Activated CD8-positive, alpha-beta T cell treated with anti-CD3 and anti-CD28 coated beads for 36 hours (primary cell): ENCODE results near the gene SNCAIP. TPM values are rescaled to one million over a fixed set of nuclear protein-coding genes. Genes with fewer than 3 reads are reported as not detected.

Experiments
- ATAC-seq: fragments of 200-7000 bp; cut with Tn5 transposase; one replicate; pipeline ENCODE4 v1.10.0; 2021; ENCODE audit warnings: mild to moderate bottlenecking, moderate library complexity
- CTCF ChIA-PET: fragments of 350-600 bp; sonication (Branson Sonifier 250); formaldehyde crosslinking; loops from one replicate; lab custom pipeline; 2021; ENCODE audit warnings: antibody characterized with exemption; lab: Charles Lee
- POLR2A ChIA-PET: fragments of 350-600 bp; sonication (Branson Sonifier 250); formaldehyde crosslinking; loops from one replicate; lab custom pipeline; 2021; ENCODE audit warnings: antibody characterized with exemption; lab: Charles Lee
- DNase-seq: peaks from one replicate; pipeline ENCODE4 v3.0.0-alpha.2; 2020
- H3K27ac Mint-ChIP-seq: one replicate; pipeline ENCODE4 v1.8.0; 2021; ENCODE audit warnings: mild to moderate bottlenecking, mixed read lengths
- H3K27me3 Mint-ChIP-seq: one replicate; pipeline ENCODE4 v1.8.0; 2021; ENCODE audit warnings: mixed read lengths
- H3K36me3 Mint-ChIP-seq: one replicate; pipeline ENCODE4 v1.8.0; 2021; ENCODE audit warnings: low read depth, mixed read lengths
- H3K4me1 Mint-ChIP-seq: one replicate; pipeline ENCODE4 v1.8.0; 2021; ENCODE audit warnings: low read depth, mixed read lengths
- H3K4me3 Mint-ChIP-seq: one replicate; pipeline ENCODE4 v1.8.0; 2021; ENCODE audit warnings: mild to moderate bottlenecking, moderate library complexity, mixed read lengths
- H3K9me3 Mint-ChIP-seq: one replicate; pipeline ENCODE4 v1.8.0; 2021; ENCODE audit warnings: mixed read lengths
- intact Hi-C: fragments of 100-400 bp; cut with micrococcal nuclease; formaldehyde crosslinking; loops from one replicate; pipeline ENCODE4 v1.10.0; 2022
- total RNA-seq, 2 experiments: library from RNA; stranded (reverse); gene quantifications; one replicate each; pipeline ENCODE4 v1.2.3, GENCODE V29; 2021
- TF ChIP-seq, protein P1 (sequence below): fragments of 200-600 bp; IDR thresholded peaks from one replicate; pipeline ENCODE4 v1.8.0; 2022; ENCODE audit warnings: antibody characterized with exemption, mild to moderate bottlenecking

SNCAIP gene
- total RNA-seq, 2 experiments from 2014 or later, result not detected

DNA sequence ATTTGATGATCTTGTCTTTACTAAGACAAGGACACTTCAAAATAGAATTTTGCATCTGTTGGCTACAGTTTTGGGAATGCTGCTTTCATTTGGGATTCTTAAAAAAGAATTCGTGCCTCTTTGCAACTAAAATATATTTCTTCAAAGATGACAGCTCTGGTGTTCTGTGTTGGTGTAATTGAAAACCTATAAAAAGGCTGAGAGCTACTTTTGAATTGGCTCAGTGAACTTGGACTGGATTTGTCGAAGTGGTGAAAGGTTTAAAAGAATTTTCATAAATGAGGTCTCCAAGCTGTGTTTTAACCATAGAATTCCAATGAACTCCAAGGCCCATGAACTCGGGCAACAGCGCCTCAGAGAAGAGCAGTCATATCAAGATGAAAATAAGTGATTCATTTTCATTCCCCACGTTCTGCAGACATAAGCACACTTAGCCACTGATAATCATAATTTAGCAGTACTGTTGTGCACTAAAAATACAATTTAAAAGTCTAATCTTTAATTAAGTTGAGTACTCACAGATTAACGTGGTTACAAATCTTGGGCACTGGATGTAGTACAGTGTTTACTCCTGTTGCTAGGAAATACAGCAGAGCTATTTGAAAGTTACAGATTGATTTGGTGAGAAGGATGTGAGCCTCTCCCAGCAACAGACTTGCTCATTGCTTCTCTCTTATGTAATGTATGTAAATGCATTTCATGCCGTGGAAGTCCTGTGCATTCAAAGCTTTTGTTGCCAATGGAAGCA, 10.9 kb downstream of the SNCAIP start:
- CTCF ChIA-PET, result no interaction called here
- no peak for ATAC-seq
- no peaks in the 10 kb centered on the region for H3K4me1 Mint-ChIP-seq

DNA sequence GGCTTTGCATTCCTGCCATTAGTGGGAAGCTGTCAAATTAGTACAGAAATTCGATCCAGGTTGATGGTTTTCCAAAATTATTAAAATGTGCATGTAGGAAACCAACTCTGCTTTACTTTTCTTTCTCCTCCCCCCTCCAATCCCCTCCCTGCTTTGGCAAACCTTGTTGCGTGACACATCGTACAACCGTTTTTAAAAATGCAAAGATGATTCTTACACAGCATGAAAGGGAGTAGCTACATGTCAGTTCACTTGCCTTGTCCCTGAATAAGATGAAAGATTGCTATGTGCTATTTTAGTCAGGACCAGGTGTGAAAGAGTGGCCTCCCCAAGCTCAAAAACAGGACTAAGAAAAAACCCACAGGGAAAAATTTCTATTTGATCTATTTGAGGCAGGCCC, 11.7 kb downstream of the SNCAIP start:
- intact Hi-C loops, result no loop called here
- Mint-ChIP-seq H3K36me3 (no peaks in the 10 kb centered on the region), H3K27me3 (no peaks in the 10 kb centered on the region), H3K4me1 (no peaks in the 10 kb centered on the region), H3K9me3 (no peaks in the 10 kb centered on the region), H3K27ac (no peak overlapping the region), H3K4me3 (no peak overlapping the region)
- DNase-seq, result no peak
- ChIA-PET POLR2A (interaction anchor here (1.2 kb wide), 1 partner anchor 20 kb away, joined by 3 read pairs; no protein-coding TSS in a partner anchor), CTCF (no interaction called here)
- TF ChIP-seq, protein P1, sequence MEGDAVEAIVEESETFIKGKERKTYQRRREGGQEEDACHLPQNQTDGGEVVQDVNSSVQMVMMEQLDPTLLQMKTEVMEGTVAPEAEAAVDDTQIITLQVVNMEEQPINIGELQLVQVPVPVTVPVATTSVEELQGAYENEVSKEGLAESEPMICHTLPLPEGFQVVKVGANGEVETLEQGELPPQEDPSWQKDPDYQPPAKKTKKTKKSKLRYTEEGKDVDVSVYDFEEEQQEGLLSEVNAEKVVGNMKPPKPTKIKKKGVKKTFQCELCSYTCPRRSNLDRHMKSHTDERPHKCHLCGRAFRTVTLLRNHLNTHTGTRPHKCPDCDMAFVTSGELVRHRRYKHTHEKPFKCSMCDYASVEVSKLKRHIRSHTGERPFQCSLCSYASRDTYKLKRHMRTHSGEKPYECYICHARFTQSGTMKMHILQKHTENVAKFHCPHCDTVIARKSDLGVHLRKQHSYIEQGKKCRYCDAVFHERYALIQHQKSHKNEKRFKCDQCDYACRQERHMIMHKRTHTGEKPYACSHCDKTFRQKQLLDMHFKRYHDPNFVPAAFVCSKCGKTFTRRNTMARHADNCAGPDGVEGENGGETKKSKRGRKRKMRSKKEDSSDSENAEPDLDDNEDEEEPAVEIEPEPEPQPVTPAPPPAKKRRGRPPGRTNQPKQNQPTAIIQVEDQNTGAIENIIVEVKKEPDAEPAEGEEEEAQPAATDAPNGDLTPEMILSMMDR, result no peak
- ATAC-seq, result no peak

More for the DNA sequence above, 10.9 kb downstream of the SNCAIP start:
- POLR2A ChIA-PET, result no interaction called here
- no peak for DNase-seq
- Mint-ChIP-seq H3K4me3 (no peak overlapping the region), H3K27ac (no peak overlapping the region), H3K27me3 (no peaks in the 10 kb centered on the region), H3K36me3 (no peaks in the 10 kb centered on the region), H3K9me3 (no peaks in the 10 kb centered on the region)
- intact Hi-C loops, result no loop called here
- TF ChIP-seq, protein P1, result no peak

DNA sequence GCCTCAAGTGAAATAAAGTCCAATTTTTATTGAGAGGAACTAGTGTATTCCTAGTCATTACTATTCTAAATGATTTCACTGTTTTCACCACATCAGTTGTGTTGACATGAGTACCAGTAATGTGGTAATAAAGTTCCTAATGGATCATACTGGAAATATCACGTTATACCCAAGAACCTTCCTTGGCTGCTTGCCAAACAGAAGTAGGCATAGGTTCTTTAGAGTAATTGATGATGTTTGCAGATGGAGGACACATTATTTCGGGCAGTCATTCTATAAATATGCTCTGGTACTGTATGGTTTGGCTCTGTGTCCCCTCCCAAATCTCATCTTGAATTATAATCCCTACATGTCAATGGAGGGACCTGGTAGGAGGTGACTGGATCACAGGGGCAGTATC, 15.1 kb downstream of the SNCAIP start:
- DNase-seq (no peak), ATAC-seq (no peak)
- TF ChIP-seq, protein P1, result no peak
- H3K4me1 Mint-ChIP-seq, result no peaks in the 10 kb centered on the region
- ChIA-PET POLR2A (no interaction called here), CTCF (no interaction called here)
- no peak overlapping the region for H3K27ac Mint-ChIP-seq
- H3K27me3 Mint-ChIP-seq, result no peaks in the 10 kb centered on the region
- no peaks in the 10 kb centered on the region for H3K9me3 Mint-ChIP-seq
- intact Hi-C loops, result no loop called here
- no peaks in the 10 kb centered on the region for H3K36me3 Mint-ChIP-seq
- no peak overlapping the region for H3K4me3 Mint-ChIP-seq

DNA sequence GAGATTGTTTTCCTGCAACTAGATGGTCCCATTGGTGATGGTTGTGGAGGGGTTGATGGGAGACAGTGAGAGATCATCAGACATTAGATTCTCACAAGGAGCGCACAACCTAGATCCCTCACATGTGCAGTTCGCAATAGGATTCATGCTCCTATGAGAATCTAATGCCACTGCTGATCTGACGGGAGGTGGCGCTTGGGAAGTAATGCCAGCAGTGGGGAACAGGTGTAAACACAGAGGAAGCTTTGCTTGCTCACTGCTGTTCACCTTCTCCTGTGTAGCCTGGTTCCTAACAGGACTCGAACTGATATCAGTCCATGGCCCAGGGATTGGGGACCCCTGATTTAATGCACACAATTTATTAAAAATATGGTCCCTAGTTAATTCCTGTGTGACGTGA, 18.8 kb downstream of the SNCAIP start:
- Mint-ChIP-seq H3K9me3 (no peaks in the 10 kb centered on the region), H3K4me3 (no peak overlapping the region), H3K27ac (no peak overlapping the region), H3K27me3 (no peaks in the 10 kb centered on the region), H3K4me1 (no peaks in the 10 kb centered on the region), H3K36me3 (no peaks in the 10 kb centered on the region)
- ChIA-PET POLR2A (no interaction called here), CTCF (no interaction called here)
- ATAC-seq (no peak), DNase-seq (no peak)
- intact Hi-C loops, result no loop called here
- TF ChIP-seq, protein P1, result no peak

DNA sequence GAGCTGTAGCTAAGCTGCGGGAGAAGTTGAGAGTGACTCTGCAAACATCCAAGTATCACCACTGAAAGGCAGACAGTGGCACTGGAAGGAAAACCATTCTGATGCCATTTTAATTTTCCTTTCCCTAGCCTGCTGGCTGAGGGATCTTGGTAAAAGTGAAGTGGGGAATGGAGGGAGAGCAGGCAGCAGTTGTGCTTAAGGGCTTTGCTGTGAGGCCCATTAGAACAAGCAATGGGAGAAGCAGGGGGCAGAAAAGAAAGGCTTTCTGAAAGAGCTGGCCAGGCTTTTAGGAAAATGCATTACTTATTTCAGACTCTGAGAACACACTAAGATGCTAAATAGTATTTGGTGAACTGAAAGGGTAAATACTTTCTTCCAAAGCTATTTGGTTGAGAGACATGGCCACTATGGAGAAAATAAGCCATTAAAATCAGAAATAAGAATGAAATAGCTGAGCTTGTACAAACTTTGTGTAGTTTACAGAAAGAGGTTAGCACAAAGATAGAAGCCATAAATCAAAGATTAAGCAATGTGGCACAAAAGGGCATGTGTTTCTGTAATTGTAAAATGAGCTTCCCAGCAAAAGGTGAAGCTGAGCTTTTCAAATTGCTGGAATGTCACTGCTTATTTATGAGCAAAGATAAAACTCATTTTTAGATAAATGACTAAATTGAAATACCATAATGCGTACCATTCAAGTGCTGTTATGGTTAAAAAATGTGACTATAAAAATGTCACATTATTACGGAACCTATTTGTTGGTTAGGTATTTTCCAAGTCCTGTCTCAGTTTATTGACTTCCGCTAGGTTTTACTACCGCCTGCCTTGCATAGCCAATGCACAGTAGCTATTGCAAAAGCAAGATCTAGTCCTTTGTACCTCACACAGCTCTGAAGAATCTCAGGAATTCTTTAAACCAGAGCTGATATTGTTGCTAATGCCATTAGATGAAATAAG, 20.8 kb downstream of the SNCAIP start:
- Mint-ChIP-seq H3K9me3 (no peaks in the 10 kb centered on the region), H3K27ac (no peak overlapping the region), H3K4me3 (no peak overlapping the region), H3K27me3 (no peaks in the 10 kb centered on the region), H3K4me1 (no peaks in the 10 kb centered on the region), H3K36me3 (no peaks in the 10 kb centered on the region)
- ATAC-seq (no peak), DNase-seq (no peak)
- CTCF ChIA-PET, result no interaction called here
- POLR2A ChIA-PET, result no interaction called here
- TF ChIP-seq, protein P1, result no peak
- intact Hi-C loops, result no loop called here
